Esophagus mucosa (tissue), 1 donor: ENCODE measurements around the gene TSC22D2. TPM values are rescaled to one million over a fixed set of nuclear protein-coding genes. Genes with fewer than 3 reads are reported as not detected.
A peak's percentile ranks its signal among the peaks of the same experiment; 100 is the strongest.

Source experiments
- ATAC-seq: fragments of 200-7000 bp; cut with Tn5 transposase; one replicate; pipeline ENCODE4 v1.9.1; 2020
- total RNA-seq: library from RNA; stranded (reverse); gene quantifications from one replicate; pipeline ENCODE4 v1.2.4, GENCODE V29; 2023
- donor health status: DM: yes; HTN: yes; CAD: no.

TSC22D2 gene
- total RNA-seq, 1 donor from 2014 or later: 28.1 TPM

DNA sequence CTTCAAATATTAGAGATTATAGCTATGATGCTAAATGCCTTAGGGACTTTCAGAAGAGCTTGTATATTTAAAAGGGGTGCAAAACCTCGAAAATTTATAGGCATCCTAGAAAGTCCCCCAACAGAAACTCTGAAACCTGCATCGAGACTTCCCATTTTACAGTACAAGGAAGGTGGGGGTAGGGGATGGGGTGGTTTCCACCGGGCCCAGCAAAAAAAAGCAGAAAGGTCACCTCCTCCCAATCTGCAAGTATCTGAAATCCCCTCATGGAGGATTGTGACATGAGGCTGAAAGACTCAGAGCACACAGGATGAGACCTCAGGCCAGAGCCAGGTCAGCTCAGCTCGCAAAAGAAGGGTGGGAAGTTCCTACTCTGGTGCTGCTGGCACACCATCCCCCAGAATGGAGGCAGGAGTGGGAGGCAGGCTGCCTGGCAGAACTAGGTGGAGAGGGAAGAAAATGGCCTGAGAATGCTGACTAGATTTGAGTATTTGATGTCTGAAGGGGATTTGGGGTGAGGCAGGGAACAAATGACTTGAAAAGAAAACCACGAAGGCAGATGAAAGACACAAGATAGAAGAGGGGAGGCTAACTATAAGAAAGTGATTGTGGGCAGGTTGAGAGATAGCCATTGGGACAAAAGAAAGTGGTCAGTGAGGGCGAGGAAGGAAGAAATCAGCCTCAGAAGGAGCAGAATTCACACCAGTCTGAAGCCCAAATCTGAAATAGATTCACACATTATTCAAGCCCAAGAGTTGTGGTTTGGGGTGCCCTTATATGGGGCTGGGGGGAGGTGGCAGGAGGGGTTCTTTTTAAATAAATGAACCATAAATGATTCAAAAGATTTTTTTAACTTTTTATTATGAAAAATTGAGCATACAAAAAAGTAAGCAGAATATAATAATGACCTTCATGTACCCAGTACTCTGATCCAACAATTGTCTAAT, 22.5 kb upstream of the TSC22D2 start:
- ATAC-seq: no peak

- ATAC-seq: no peak
Measured at GRCh38 chr3:150388498-150389418, 19.3 kb upstream of the TSC22D2 start.

DNA sequence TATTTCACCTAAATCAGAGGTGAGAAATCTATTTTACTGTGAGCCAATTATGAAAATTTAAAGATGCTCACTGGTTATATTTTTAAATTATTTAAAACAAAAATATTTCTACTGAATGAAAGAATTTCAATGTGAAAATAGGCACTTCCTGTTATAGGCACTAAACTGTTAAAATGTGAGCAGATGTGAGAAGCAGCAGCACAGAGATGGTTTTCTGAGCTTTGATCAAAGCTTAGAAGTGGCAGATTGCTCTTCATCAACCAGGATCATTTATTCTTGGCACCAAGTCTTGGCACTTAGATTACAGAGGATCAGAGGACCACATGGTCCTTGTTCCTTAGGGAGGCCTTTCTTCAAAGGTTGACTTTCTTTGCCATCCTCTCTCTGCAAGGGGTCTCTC, 18.0 kb upstream of the TSC22D2 start:
- ATAC-seq: no peak

GRCh38 chr3:150391161-150391560, 16.9 kb upstream of the TSC22D2 start:
- ATAC-seq: no peak

DNA sequence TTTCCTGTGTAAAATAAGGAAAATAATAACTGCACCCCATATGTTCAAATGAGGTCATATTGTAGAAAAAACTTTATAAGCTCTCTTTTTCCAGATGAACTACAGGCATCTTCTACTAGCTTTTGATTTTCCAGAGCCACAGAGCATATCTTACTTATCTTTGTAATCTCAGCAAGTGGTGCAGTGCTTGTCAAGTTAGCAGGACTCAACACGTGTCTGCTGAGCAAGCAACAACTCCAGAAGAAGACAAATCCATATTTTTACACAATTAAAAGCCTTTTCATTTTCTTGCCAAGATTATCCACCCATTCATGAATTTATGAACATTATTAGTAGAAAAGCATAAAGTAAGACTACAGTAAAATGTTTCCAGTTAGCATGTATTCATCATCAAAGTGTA, 14.4 kb upstream of the TSC22D2 start:
- ATAC-seq: no peak

DNA sequence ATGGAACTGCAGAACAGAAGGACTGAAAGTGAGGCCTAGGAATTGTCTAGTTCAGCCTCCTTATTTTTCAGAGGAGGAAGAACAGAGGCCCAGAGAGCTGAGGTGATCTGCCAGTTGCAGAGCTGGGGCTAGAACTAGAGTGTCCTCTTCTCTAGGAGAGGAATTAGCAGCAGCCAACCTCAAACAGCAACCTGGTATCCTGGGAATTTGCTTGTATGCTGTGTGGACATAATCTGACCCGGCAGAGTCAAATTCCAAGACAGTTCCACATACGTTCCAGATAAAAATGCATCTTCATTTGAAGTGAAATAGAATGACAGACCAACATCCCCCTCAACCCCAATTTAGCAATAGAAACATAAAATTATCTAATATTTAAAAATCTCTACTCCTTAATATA, 13.5 kb upstream of the TSC22D2 start:
- ATAC-seq: no peak

GRCh38 chr3:150396491-150396890, 11.6 kb upstream of the TSC22D2 start:
- no peak for ATAC-seq

GRCh38 chr3:150396956-150397550, 11.0 kb upstream of the TSC22D2 start:
- no peak for ATAC-seq

GRCh38 chr3:150399060-150399459, 9.0 kb upstream of the TSC22D2 start:
- no peak for ATAC-seq

DNA sequence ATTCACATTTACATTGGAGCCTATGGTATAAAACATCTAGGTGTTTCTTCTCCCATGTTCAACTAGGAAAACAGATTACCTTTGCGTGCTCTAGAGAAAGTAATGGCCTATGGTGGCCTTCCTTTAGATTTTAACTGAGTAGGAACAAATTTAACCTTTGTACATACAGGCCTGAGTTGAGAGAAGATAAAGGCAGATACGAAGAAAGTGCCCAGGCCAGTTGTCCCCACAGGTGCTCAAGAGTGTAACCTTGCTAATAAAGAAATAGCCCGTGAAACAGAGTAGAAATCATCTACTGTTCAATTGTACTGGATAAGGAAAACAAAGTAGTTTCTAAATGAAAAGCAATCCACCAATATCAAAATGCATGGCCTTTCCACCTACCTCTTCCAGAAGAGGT, 6.8 kb upstream of the TSC22D2 start:
- ATAC-seq: no peak

DNA sequence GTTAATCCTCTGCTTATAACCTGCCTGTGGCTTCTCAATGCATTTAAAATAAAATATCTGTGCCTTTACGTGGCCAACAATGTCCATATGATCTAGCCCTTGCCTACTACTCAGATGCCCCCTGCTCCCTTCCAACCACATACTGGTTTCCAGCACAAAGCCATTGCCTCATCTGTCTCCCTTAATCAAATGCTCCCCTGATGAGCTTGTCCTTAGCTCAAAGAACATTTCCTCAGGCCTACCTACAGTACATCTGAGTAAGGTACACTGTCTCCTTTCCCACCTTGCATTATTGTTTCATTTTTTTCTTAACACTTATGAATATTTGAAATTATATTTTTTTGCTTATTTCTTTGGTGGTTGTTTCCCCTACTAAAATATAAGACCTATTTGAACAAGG, 5.9 kb upstream of the TSC22D2 start:
- no peak for ATAC-seq

DNA sequence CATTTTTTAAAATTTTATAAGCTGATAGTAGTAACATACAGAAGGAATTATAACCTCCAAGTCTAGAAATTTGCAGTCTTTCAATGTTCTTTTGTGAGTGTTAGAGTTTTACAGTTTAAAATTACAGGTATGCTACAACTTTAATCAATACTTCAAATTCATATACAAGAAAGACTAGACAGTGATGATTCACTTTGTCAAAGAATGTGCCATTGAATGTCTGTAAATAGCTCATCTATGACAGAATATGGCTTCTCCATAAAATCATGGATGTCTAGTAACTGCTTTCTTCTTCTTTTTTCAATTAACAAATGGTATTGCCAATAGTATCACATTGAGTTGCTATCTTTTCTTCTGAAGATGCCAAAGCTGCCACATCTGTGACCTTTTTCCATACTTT, 4.1 kb upstream of the TSC22D2 start:
- ATAC-seq: no peak

GRCh38 chr3:150407051-150407807, 869 bp upstream of the TSC22D2 start:
- ATAC-seq: no peak

DNA sequence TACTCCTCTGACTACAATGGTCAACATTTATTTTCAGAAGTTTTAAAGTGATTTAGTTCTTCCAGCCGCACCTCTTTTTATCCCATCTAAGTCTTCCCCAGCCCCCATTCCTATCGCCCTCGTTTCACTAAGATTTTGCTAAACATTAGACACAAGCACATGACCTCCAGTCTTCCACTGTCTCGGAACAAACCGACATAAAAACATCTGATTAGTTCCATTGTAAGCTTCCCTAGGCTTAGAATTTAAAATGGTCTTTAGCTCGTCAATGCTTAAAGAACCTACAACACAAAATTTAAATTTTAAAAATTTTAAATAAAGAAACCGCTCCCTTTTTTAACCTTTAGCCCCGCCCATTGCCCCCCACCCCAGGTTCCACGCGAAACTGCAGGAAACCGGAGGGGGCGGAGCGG, 284 bp upstream of the TSC22D2 start:
- ATAC-seq: no peak

GRCh38 chr3:150409125-150409511, 1.0 kb downstream of the TSC22D2 start:
- ATAC-seq: no peak

DNA sequence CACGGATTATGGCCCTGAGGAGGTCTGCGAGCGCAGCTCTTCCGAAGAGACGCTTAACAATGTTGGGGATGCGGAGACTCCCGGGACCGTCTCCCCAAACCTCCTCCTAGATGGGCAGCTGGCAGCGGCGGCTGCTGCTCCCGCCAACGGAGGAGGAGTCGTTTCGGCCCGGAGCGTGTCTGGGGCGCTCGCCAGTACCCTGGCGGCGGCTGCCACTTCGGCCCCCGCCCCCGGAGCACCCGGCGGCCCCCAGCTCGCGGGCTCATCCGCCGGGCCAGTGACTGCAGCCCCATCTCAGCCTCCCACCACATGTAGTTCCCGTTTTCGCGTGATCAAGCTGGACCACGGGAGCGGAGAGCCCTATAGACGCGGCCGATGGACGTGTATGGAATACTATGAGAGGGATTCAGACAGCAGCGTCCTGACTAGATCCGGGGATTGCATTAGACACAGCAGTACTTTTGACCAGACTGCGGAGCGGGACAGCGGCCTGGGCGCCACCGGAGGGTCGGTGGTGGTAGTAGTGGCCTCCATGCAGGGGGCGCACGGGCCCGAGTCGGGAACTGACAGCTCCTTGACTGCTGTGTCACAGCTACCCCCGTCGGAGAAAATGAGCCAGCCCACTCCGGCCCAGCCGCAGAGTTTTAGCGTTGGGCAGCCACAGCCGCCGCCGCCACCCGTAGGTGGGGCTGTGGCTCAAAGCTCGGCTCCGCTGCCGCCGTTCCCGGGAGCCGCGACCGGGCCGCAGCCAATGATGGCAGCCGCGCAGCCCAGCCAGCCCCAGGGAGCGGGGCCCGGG, 1.6 kb downstream of the TSC22D2 start:
- ATAC-seq: peak; percentile 55

DNA sequence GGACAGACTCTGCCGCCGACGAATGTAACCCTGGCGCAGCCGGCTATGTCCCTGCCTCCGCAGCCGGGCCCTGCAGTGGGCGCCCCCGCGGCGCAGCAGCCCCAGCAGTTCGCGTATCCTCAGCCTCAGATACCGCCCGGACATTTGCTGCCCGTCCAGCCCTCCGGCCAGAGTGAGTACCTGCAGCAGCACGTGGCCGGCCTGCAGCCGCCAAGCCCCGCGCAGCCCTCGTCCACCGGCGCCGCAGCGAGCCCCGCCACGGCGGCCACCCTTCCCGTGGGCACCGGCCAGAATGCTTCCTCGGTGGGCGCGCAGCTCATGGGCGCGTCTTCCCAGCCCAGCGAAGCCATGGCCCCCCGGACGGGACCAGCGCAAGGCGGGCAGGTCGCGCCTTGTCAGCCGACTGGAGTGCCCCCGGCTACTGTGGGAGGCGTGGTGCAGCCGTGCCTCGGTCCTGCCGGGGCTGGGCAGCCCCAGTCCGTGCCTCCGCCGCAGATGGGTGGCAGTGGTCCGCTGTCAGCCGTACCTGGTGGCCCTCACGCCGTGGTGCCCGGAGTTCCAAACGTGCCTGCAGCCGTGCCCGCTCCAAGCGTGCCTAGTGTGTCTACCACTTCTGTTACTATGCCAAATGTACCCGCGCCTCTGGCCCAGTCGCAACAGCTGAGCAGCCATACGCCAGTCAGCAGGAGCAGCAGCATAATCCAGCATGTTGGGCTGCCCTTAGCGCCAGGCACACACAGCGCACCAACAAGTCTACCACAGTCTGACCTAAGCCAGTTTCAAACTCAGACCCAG, 2.4 kb downstream of the TSC22D2 start:
- ATAC-seq: peak; percentile 10

DNA sequence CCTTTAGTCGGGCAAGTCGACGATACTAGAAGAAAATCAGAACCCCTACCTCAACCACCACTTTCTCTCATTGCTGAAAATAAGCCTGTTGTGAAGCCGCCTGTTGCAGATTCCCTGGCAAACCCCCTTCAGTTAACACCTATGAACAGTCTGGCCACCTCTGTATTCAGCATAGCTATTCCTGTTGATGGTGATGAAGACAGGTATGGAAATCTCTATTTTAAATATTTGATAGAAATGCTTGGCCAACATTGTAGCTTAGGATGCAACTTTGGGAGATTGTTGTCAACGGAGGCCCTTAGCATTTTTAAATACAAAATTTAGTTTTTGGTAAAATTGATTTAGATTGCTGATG, 3.0 kb downstream of the TSC22D2 start:
- ATAC-seq: no peak

DNA sequence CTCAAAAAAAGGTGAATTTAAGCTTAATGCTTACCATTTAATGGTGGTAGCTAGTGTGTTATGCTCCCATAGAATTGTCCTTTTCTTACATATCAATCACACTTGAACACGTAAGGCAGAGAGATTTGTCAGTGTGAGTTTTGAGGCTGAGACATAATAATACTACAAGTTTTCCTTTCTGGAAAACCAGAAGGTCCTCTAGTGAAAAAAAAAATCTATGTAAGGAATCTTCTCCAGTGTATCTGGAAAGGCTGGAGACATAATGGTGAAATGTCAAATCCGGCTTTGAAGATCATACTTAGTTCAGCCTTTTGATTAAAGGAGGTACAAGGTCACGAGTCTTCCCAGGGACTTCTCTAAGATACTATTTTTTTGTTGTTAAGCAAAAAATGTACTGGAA, 3.4 kb downstream of the TSC22D2 start:
- ATAC-seq: no peak

DNA sequence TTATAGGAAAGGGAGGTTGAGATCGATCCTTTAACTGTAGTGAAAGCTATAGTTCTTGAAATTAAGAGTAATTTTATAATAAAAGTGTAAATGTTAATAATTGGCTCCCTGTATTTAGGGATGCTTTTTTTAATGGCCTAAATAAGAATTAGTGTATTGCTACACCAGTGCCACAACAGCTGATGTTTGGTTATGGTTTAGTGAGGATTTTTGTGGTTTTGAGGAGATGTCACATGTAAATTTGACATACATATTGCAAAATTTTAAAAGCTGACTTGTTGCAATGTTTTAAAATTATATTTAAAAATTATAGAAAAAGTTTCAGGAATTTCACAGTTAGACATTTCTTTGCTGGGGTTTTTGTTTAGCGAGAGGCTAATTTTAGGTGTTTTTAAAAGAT, 3.9 kb downstream of the TSC22D2 start:
- no peak for ATAC-seq
